Fibroblast of peridontal ligament (primary cell): ENCODE measurements around the gene FYN.
"Not testable (repeated sequence)": the region's sequence is repeated elsewhere in the genome, so short reads cannot be mapped to it uniquely, and the experiment has no call there.

Source experiments
- DNase-seq: peaks from one replicate; pipeline ENCODE4 v3.0.0-alpha.2; 2010; ENCODE audit errors: extremely low read depth

FYN gene

DNA sequence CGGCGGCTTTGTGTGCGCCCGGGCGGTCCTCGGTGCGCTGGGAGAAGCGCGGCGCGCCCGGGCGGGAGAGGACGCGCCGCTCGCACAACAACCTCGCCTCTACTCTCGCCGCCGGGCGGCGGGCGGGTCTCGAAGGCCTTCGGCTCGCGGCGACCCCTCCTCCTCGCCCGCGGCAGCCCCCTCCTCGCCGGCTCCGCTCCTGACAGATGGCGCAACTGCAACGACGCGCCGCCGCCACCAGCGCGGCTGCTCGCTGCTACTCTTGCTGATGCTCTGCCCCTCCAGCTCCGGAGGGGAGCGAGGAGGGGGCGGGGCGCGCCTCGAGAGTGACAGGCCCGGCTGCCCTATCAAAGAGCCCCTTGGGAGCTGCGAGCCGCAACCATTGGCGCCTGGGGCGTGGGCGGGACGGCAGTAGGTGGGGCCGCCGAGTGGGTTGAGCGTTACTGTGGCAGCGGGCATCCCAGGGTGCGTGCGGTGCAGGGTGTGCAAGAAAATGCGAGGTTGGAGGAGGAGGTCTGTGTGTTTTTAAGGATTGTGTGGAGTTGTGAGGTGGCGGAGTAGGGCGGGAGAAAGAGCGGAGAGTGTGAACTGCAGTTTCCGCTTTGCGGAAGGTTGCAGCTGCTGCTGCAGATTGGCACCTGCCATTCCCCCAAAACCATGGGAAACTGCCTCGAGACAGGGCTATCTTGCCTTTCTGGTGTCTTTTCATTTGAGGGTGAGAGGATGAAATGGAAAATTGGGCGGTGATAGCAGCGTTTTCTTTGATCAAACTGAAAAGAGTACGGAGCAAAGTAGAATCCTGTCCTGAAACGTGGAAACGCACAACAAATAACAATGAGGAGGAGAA, at the start of gene FYN:
FYN (minus strand) TSS at position 275 of the 847 bp plus-strand sequence. CDS start 153,401 bp downstream, outside the sequence.
- DNase-seq = peak; percentile 91

GRCh38 chr6:111922454-111923297, 49.4 kb upstream of the FYN start:
- peak; percentile 87 for DNase-seq

- DNase-seq = no peak
Measured at GRCh38 chr6:111921103-111921502, 47.9 kb upstream of the FYN start.

GRCh38 chr6:111920578-111920977, 47.3 kb upstream of the FYN start:
- no peak for DNase-seq

GRCh38 chr6:111918825-111919224, 45.6 kb upstream of the FYN start:
- peak; percentile 49 for DNase-seq

DNA sequence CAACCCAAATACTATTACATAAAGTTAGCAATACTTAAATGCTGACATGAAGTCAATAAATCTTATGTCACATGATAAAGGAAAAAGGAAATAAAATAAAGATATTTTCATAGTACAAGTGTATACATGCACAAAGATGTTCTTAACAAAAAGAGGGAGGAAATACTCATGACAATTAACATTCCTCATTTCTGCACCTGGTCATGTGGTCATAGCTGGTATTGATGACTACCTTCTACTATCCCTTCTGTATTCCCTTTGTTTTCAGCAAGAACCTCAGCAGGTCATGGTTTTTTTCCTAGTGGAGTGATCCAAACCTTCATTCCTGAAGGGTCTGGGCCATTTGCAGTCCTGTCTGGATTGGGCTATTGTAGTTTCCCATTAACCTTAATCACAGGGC, 43.5 kb upstream of the FYN start:
- no peak for DNase-seq

- DNase-seq = no peak
Measured at GRCh38 chr6:111914617-111915016, 41.4 kb upstream of the FYN start.

DNA sequence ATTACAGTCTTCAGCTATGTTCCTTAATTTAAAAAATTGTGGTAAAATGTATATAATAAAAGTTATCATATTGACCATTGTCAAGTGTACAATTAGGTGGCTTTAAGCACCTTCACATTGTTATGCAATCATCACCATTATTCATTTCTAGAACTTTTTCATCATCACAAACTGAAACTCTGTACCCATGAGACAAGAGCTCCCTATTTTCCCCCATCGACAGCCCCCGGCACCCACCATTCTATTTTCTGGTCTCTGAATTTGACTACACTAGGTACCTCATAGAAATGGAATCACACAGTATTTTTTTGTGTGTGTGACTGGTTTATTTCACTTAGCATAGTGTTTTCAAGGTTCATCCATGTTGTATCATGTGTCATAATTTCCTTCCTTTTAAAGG, 39.7 kb upstream of the FYN start:
- DNase-seq = no peak

DNA sequence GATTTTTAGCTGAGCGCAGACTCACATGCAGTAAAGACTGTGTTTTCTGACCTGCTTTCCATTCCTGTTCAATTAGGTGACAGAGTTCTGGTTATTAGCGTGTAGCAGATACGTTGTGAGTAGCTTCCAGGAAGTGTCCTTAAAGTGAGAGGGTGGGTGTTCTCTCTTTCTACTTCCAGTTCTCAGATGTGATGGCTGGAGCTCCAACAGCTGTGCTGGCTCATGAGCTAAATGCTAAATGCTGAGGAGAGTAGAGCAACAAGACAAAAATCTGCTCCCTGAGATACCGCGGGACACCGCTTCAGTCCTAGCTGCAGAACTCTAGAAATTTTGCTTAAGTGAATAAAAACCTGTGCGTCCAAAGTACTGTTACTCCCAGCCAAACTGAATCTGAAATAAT, 38.2 kb upstream of the FYN start:
- DNase-seq = no peak

DNA sequence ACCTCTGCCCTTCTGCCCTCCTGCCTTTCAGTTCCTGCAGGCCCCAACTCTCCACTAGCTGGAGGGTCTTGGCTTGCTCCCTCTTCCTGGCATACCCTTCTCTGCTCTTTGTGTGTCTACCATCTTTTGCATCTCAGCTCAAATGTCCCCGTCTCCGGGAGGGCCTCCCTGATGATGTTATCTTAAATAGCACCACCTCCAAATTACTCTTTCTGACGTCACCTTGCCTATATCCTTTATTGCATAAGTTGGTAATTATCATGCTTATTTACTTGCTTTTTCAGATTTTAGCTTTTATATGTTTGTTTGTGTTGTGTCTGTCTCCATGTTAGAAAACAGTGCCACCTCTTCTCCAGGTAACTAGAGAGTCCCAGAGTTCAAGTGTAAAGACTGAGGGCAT, 36.0 kb upstream of the FYN start:
- DNase-seq = no peak

- DNase-seq = not testable (repeated sequence)
Measured at GRCh38 chr6:111908365-111908764, 35.1 kb upstream of the FYN start.

DNA sequence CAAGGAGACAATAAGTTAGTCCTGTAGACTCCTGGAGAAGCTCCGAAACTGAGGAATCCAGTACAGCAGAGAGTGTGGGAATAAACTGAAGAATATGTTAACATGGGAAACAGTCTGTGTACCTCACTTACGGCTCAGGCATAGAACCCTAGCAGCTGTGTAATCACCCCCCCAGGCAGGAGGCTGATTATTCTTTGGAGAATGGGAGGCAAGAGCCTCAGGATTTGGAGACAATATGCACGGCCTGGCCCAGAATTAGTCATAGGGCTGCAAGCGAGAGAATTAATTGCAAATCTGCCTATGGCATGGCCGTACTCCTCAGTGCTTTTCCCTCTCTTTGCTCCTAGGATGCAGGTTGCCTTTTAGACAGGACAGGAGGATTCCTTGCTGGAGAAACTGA, 27.5 kb upstream of the FYN start:
- DNase-seq = no peak

DNA sequence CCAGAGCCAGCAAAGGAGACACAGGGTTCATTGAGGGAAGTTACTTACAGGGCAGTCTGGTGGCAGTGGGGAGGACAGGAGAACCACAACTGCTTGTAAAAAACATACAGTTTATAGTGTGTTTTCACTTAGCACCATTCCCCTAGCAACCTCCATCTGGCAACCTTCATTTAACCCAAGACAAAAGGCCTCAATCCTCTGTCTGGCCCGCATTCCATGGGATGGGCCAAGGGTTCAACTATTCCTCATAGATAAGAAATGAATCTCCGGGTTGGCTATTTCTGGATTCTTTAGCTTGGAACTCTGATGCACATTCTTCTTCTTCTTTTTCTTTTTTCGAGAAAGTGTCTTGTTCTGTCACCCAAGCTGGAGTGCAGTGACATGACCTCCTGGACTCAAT, 26.3 kb upstream of the FYN start:
- DNase-seq = no peak

- no peak for DNase-seq
Measured at GRCh38 chr6:111898452-111898851, 25.2 kb upstream of the FYN start.

- DNase-seq = peak; percentile 84
Measured at GRCh38 chr6:111894951-111895350, 21.7 kb upstream of the FYN start.

DNA sequence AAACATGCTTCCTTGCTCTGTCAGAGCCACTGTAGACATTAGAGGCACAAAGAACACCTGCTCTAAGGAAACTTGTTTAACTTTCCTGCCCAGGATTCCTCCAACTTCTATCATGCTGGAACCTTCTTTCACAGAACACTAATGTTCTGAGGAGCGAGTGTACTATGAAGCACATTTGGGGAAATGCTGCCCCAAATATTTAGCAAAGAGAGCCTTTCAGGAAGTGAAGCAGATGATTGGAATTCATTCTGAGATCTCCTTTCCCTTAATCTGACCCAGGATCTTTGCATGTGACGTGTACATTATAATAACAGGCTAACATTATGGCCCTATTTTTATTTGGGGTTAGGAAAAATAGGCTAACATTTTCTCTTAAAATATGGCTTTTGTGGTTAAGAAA, 21.0 kb upstream of the FYN start:
- peak; percentile 50 for DNase-seq

- no peak for DNase-seq
Measured at GRCh38 chr6:111892431-111892830, 19.2 kb upstream of the FYN start.

DNA sequence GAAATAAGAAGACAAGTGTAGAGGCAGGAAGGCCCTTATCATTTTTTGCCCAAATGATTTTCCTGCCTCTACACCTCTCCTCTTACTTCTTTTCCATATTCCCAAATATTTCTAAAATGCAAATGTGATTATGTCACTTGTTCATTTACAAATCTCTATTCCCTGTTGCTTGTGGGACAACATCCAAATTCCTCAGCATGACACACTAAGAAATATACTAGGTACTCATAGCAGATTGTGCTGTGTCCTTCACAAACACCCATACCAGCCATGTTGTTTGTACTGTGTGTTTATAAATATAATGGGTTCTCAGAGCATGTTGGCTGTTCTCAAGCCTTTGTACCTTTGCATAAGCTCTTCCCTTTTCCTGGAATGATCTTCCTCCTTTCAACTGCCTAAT, 17.7 kb upstream of the FYN start:
- DNase-seq = no peak

- DNase-seq = peak; percentile 42
Measured at GRCh38 chr6:111888928-111889695, 15.9 kb upstream of the FYN start.

GRCh38 chr6:111886793-111887192, 13.5 kb upstream of the FYN start:
- DNase-seq = not testable (repeated sequence)

GRCh38 chr6:111885373-111886027, 12.2 kb upstream of the FYN start:
- DNase-seq = no peak

DNA sequence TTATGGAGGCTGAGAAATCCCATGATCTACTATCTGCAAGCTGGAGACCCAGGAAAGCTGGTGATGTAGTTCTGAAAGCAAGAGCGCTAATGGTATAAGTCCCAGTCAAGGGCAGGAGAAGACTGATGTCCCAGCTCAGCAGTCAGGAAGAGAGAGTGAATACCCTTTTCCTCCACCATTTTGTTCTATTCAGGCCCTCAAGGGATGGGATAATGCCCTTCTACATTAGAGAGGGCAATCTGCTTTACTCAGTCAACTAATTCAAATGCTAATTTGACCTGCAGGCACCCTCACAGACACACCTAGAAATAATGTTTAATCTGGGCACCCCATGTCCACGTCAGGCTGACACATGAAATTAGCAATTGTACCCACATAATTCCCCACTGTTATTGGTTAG, 10.8 kb upstream of the FYN start:
- DNase-seq = no peak
